PC-3 (cell line): ENCODE results near the gene FOXK1. TPM values are rescaled to one million over a fixed set of nuclear protein-coding genes. Genes with fewer than 3 reads are reported as not detected.

Experiments used
- ATAC-seq: fragments of 200-7000 bp; cut with Tn5 transposase; 2 replicates; pipeline ENCODE4 v1.9.1; 2020; ENCODE audit warnings: mild to moderate bottlenecking, moderate library complexity
- BruUV-seq: library from RNA; stranded (reverse); fragments of 400-500 nt; replicated peaks from 2 replicates; lab custom pipeline; 2021; lab: Mats Ljungman, UMichigan
- CTCF ChIA-PET: fragments of 300-600 bp; sonication (Branson Sonifier 250); formaldehyde crosslinking; loops from one replicate; lab custom pipeline; 2022; ENCODE audit warnings: antibody characterized with exemption; lab: Charles Lee
- POLR2A ChIA-PET: fragments of 300-600 bp; sonication (Branson Sonifier 250); formaldehyde crosslinking; loops from one replicate; lab custom pipeline; 2022; ENCODE audit warnings: antibody characterized with exemption; ENCODE audit not compliant: unreplicated experiment; lab: Charles Lee
- DNase-seq: peaks from one replicate; pipeline ENCODE4 v3.0.0-alpha.2; 2015
- H2AFZ ChIP-seq: fragments of 300-600 bp; sonication (generic); 2 replicates; pipeline ENCODE4 v1.6.0; 2016; ENCODE audit warnings: antibody characterized with exemption, low read length
- H3F3A ChIP-seq: fragments of 300-600 bp; sonication (generic); one replicate; pipeline ENCODE4 v1.6.0; 2017; ENCODE audit warnings: antibody characterized with exemption, low read length, control low read depth, mild to moderate bottlenecking; ENCODE audit not compliant: unreplicated experiment
- H3K27ac ChIP-seq: fragments of 300-600 bp; sonication (generic); 2 replicates; pipeline ENCODE4 v1.5.1; 2016; ENCODE audit warnings: mild to moderate bottlenecking, low read length
- H3K27me3 ChIP-seq: fragments of 300-600 bp; sonication (generic); 2 replicates; pipeline ENCODE4 v1.6.1; 2016; ENCODE audit warnings: low read length, mixed read lengths
- H3K36me3 ChIP-seq: fragments of 300-600 bp; sonication (generic); 2 replicates; pipeline ENCODE4 v1.6.1; 2016; ENCODE audit warnings: low read depth, mixed run types, low read length, mixed read lengths
- H3K4me1 ChIP-seq: fragments of 300-600 bp; sonication (generic); 2 replicates; pipeline ENCODE4 v1.5.1; 2016; ENCODE audit warnings: low read length; ENCODE audit not compliant: insufficient read depth
- H3K4me2 ChIP-seq: fragments of 300-600 bp; sonication (generic); 2 replicates; pipeline ENCODE4 v1.6.0; 2016; ENCODE audit warnings: low read length
- H3K4me3 ChIP-seq: fragments of 300-600 bp; sonication (generic); 2 replicates; pipeline ENCODE4 v1.5.1; 2016; ENCODE audit warnings: mild to moderate bottlenecking, low read length, mixed read lengths
- H3K79me2 ChIP-seq: fragments of 300-600 bp; sonication (generic); 2 replicates; pipeline ENCODE4 v1.6.1; 2017; ENCODE audit warnings: low read length, mixed read lengths
- H3K9ac ChIP-seq: fragments of 300-600 bp; sonication (generic); 2 replicates; pipeline ENCODE4 v1.6.0; 2016; ENCODE audit warnings: mild to moderate bottlenecking, low read length
- H3K9me2 ChIP-seq: fragments of 300-600 bp; sonication (generic); replicated peaks from 2 replicates; pipeline ENCODE4 v1.6.1; 2016; ENCODE audit warnings: mixed run types, low read length, mixed read lengths
- H3K9me3 ChIP-seq: fragments of 300-600 bp; sonication (generic); 2 replicates; pipeline ENCODE4 v1.6.1; 2016; ENCODE audit warnings: low read length, mixed read lengths
- H4K20me1 ChIP-seq: fragments of 300-600 bp; sonication (generic); 2 replicates; pipeline ENCODE4 v1.6.1; 2016; ENCODE audit warnings: low read length, mixed read lengths
- CTCF ChIP-seq: fragments of 300-600 bp; sonication (generic); conservative IDR thresholded peaks from 2 replicates; pipeline ENCODE4 v1.5.1; 2017; ENCODE audit warnings: antibody characterized with exemption, low read depth, mild to moderate bottlenecking, low read length
- EZH2 ChIP-seq: fragments of 300-600 bp; sonication (generic); IDR thresholded peaks from one replicate; pipeline ENCODE4 v1.6.1; 2017; ENCODE audit warnings: antibody characterized with exemption, mild to moderate bottlenecking, low read length; ENCODE audit not compliant: unreplicated experiment
- EZH2phosphoT487 ChIP-seq: fragments of 300-600 bp; sonication (generic); IDR thresholded peaks from 2 replicates; pipeline ENCODE4 v1.6.1; 2018; ENCODE audit warnings: mild to moderate bottlenecking, antibody characterized with exemption, low read length, borderline replicate concordance
- intact Hi-C: fragments of 100-400 bp; cut with micrococcal nuclease; formaldehyde crosslinking; loops from 2 replicates; pipeline ENCODE4 v1.9.0; 2023
- total RNA-seq: library from RNA; depleted of rRNA; stranded (reverse); fragments of >200 nt; gene quantifications from 2 replicates; pipeline ENCODE4 v1.2.3, GENCODE V29; 2014

Gene FOXK1
- total RNA-seq, 1 experiment from 2014 or later = 13.2 TPM

GRCh38 chr7:4783292-4783652, 101.2 kb downstream of the FOXK1 start:
- CTCF ChIA-PET = no interaction called here
- H3K4me3 ChIP-seq = no peak overlapping the region
- ATAC-seq (no peak), DNase-seq (no peak)
- H3K79me2 ChIP-seq = peaks cover 6% of the 10 kb centered on the region
- no peaks in the 10 kb centered on the region for H3K9me2 ChIP-seq
- TF ChIP-seq EZH2 (no peak), EZH2phosphoT487 (no peak), CTCF (no peak)
- H4K20me1 ChIP-seq = no peaks in the 10 kb centered on the region
- POLR2A ChIA-PET = no interaction called here
- no peak overlapping the region for H3K9ac ChIP-seq
- H3K27me3 ChIP-seq = no peaks in the 10 kb centered on the region
- no peaks in the 10 kb centered on the region for H3K9me3 ChIP-seq
- H3K4me2 ChIP-seq = no peak overlapping the region
- BruUV-seq = no TSS peak
- H3F3A ChIP-seq = no peaks in the 10 kb centered on the region
- no peaks in the 10 kb centered on the region for H3K36me3 ChIP-seq
- no peak overlapping the region for H2AFZ ChIP-seq
- no peaks in the 10 kb centered on the region for H3K4me1 ChIP-seq
- no peak overlapping the region for H3K27ac ChIP-seq
- intact Hi-C loops = no loop called here

GRCh38 chr7:4783762-4784351, 101.8 kb downstream of the FOXK1 start:
- Histone ChIP-seq H3K27me3 (no peaks in the 10 kb centered on the region), H3K9me2 (no peaks in the 10 kb centered on the region), H3K4me1 (no peaks in the 10 kb centered on the region), H3K4me2 (no peak overlapping the region), H3K9ac (no peak overlapping the region), H3K4me3 (no peak overlapping the region), H2AFZ (no peak overlapping the region), H3F3A (no peaks in the 10 kb centered on the region), H3K9me3 (no peaks in the 10 kb centered on the region), H3K79me2 (peaks cover 4% of the 10 kb centered on the region; the same call in 1 of the 2 replicates), H3K27ac (no peak overlapping the region), H3K36me3 (no peaks in the 10 kb centered on the region), H4K20me1 (no peaks in the 10 kb centered on the region)
- intact Hi-C loops = no loop called here
- BruUV-seq = no TSS peak
- CTCF ChIA-PET = no interaction called here
- POLR2A ChIA-PET = no interaction called here
- DNase-seq (no peak), ATAC-seq (no peak)
- TF ChIP-seq CTCF = no peak
- TF ChIP-seq EZH2phosphoT487 = no peak
- no peak for TF ChIP-seq EZH2

- CTCF ChIA-PET = no interaction called here
- TF ChIP-seq EZH2phosphoT487 = no peak
- no peak for TF ChIP-seq EZH2
- no peak for TF ChIP-seq CTCF
Measured at GRCh38 chr7:4784799-4785198, 102.7 kb downstream of the FOXK1 start.

More at GRCh38 chr7:4784799-4785198, 102.7 kb downstream of the FOXK1 start:
- peaks cover 3% of the 10 kb centered on the region; the same call in 1 of the 2 replicates for H3K79me2 ChIP-seq
- DNase-seq = no peak
- no peak overlapping the region for H3K27ac ChIP-seq
- H3K9me3 ChIP-seq = no peaks in the 10 kb centered on the region
- no peaks in the 10 kb centered on the region for H3K27me3 ChIP-seq
- POLR2A ChIA-PET = no interaction called here
- intact Hi-C loops = no loop called here
- no peaks in the 10 kb centered on the region for H4K20me1 ChIP-seq
- H3K4me3 ChIP-seq = no peak overlapping the region
- ATAC-seq = no peak
- no peaks in the 10 kb centered on the region for H3K9me2 ChIP-seq
- H3K4me2 ChIP-seq = no peak overlapping the region
- no TSS peak for BruUV-seq
- H2AFZ ChIP-seq = no peak overlapping the region
- H3K36me3 ChIP-seq = no peaks in the 10 kb centered on the region
- no peak overlapping the region for H3K9ac ChIP-seq
- H3K4me1 ChIP-seq = no peaks in the 10 kb centered on the region
- H3F3A ChIP-seq = no peaks in the 10 kb centered on the region
